Left lung (tissue), 10 donors: ENCODE measurements around the gene PGM2. TPM values are rescaled to one million over a fixed set of nuclear protein-coding genes. Genes with fewer than 3 reads are reported as not detected.

Experiments used
- ATAC-seq: fragments of 200-7000 bp; cut with Tn5 transposase; one replicate; pipeline ENCODE4 v1.9.1; 2020; ENCODE audit warnings: moderate library complexity
- DNase-seq, 4 donors: peaks; one replicate each; pipeline ENCODE4 v3.0.0-alpha.2; 2013 to 2020
- H3K27ac ChIP-seq, 2 donors: fragments of 200-600 bp; sonication (generic) in 1 of 2; one replicate each; pipeline versions ENCODE4 v1.5.0 to v1.8.0; 2020 to 2021
- H3K27me3 ChIP-seq, 2 donors: fragments of 200-600 bp; sonication (generic) in 1 of 2; one replicate each; pipeline versions ENCODE4 v1.5.0 to v1.8.0; 2020 to 2021
- H3K36me3 ChIP-seq, 2 donors: fragments of 200-600 bp; sonication (generic) in 1 of 2; one replicate each; pipeline versions ENCODE4 v1.5.0 to v1.8.0; 2020 to 2021
- H3K4me1 ChIP-seq, 2 donors: fragments of 200-600 bp; one replicate each; pipeline ENCODE4 v1.8.0; 2021
- H3K4me3 ChIP-seq, 2 donors: fragments of 200-600 bp; sonication (generic) in 1 of 2; one replicate each; pipeline versions ENCODE4 v1.5.0 to v1.8.0; 2020 to 2021; ENCODE audit warnings: mild to moderate bottlenecking in 1 of 2
- H3K9me3 ChIP-seq, 2 donors: fragments of 200-600 bp; sonication (generic) in 1 of 2; one replicate each; pipeline versions ENCODE4 v1.5.0 to v1.8.0; 2020 to 2021
- intact Hi-C, 2 donors: fragments of 100-400 bp; cut with DNase I; formaldehyde crosslinking; loops; one replicate each; pipeline versions ENCODE4 v1.11.2 to v1.14.2; 2022
- polyA plus RNA-seq, 6 donors: library from polyadenylated mRNA; unstranded; fragments of 120-200 nt; gene quantifications; one replicate each; pipeline ENCODE4 v1.2.1, GENCODE V29; 2013; ENCODE audit not compliant: insufficient read length in 6 of 6
- total RNA-seq, 2 donors: library from RNA; stranded (reverse); fragmentation: NEBNext Ultra II Directional; extraction: Animal tissue kit (Norgen Biotek cat#: 25700); gene quantifications; one replicate each; pipeline ENCODE4 v1.2.1, GENCODE V29; 2021
- TF ChIP-seq, protein P1 (sequence below), 2 donors: fragments of 200-600 bp; sonication (generic) in 1 of 2; IDR thresholded peaks; one replicate each; pipeline versions ENCODE4 v1.5.0 to v1.8.0; 2021; ENCODE audit warnings: antibody characterized with exemption in 2 of 2
- donor health status: DM: no; HTN: yes; CAD: no.
- donor health status: DM: no; HTN: no; CAD: no.

The PGM2 gene
- total and polyA plus RNA-seq, 8 donors = 23.0 to 30.2 (median 27.2) TPM

- ATAC-seq (no peak), DNase-seq (no peak)
- Histone ChIP-seq H3K4me1 (no peaks in the 10 kb centered on the region), H3K9me3 (no peaks in the 10 kb centered on the region), H3K27ac (no peak overlapping the region), H3K4me3 (no peak overlapping the region), H3K36me3 (peaks cover 0 to 6% of the 10 kb centered on the region in 2 donors), H3K27me3 (no peaks in the 10 kb centered on the region)
- intact Hi-C loops = no loop called here
- TF ChIP-seq, protein P1, sequence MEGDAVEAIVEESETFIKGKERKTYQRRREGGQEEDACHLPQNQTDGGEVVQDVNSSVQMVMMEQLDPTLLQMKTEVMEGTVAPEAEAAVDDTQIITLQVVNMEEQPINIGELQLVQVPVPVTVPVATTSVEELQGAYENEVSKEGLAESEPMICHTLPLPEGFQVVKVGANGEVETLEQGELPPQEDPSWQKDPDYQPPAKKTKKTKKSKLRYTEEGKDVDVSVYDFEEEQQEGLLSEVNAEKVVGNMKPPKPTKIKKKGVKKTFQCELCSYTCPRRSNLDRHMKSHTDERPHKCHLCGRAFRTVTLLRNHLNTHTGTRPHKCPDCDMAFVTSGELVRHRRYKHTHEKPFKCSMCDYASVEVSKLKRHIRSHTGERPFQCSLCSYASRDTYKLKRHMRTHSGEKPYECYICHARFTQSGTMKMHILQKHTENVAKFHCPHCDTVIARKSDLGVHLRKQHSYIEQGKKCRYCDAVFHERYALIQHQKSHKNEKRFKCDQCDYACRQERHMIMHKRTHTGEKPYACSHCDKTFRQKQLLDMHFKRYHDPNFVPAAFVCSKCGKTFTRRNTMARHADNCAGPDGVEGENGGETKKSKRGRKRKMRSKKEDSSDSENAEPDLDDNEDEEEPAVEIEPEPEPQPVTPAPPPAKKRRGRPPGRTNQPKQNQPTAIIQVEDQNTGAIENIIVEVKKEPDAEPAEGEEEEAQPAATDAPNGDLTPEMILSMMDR (IDR thresholded peaks at IDR 0.05) = no peak
Observed at GRCh38 chr4:37903901-37904300, 77.4 kb downstream of the PGM2 start.

DNA sequence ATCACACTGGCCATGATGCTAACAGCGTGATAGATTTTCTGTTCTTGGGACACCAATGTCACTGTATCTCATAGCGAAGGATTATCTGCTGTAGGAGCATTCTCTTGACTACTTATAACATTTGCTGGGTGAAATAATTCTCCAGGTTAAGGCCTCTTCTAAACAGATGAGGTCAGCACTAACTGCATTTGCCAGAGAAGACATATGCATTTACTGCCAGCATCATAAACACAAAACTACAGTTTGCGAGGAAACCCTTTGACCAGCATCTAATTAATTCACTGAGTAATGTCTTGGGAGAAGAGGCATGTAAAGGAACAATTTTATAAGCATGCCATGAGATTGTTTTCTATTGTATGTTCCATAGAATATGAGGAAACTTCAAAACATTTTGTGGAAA lies 78.3 kb downstream of the PGM2 start:
- Histone ChIP-seq H3K4me1 (no peaks in the 10 kb centered on the region), H3K27me3 (no peaks in the 10 kb centered on the region), H3K27ac (no peak overlapping the region), H3K36me3 (peaks cover 0 to 6% of the 10 kb centered on the region in 2 donors), H3K9me3 (no peaks in the 10 kb centered on the region), H3K4me3 (no peak overlapping the region)
- intact Hi-C loops = no loop called here
- ATAC-seq (no peak), DNase-seq (no peak)
- TF ChIP-seq, protein P1 (IDR thresholded peaks at IDR 0.05) = no peak

GRCh38 chr4:37905533-37906169 lies 79.2 kb downstream of the PGM2 start:
- TF ChIP-seq, protein P1 (IDR thresholded peaks at IDR 0.05) = no peak
- Histone ChIP-seq H3K36me3 (peaks cover 0 to 6% of the 10 kb centered on the region in 2 donors), H3K27me3 (no peaks in the 10 kb centered on the region), H3K4me3 (no peak overlapping the region), H3K9me3 (no peaks in the 10 kb centered on the region), H3K27ac (no peak overlapping the region), H3K4me1 (no peaks in the 10 kb centered on the region)
- DNase-seq (no peak), ATAC-seq (no peak)
- intact Hi-C loops = no loop called here

DNA sequence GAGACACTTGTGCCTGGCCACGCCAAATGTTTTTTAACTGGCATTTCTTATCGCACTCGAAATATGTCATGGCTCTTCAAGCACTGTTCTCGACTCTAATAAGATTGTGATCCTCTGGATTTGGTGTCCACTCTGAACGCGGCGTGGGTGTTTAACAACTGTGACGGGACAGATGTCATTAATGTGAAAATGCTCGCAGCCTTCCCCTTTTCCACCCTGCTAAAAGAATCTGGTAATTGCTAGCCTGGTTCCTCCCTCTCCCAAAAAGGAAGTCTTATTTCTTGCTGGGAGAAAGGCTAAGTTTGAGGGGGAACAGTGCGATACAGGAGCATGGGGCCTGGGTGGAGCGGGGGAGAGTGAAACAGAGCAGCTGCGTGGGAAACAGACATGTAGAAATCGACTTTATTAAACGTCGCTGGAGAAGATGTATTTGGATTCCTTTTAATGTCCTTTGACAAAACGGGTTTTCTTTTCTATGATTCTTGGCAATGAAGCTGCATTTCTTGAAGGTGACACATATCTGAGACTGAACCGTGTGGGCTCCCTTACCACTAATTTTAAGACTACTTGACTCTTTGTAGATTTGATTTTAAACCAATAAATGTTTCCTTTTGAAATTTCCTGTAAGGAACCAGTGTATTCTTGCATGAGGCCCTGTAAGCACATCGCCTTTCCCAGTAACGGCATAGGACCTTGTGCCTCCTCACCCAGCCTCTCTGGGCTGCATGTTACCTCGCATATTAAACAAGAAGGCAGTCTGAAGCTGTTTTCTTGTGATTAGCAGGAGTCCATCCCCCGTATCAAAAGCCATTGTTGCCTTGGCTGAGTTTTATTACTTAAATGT lies 82.2 kb downstream of the PGM2 start:
- H3K4me1 ChIP-seq = no peaks in the 10 kb centered on the region
- no peaks in the 10 kb centered on the region for H3K36me3 ChIP-seq
- peak; percentile 64 for ATAC-seq
- no peaks in the 10 kb centered on the region for H3K9me3 ChIP-seq
- TF ChIP-seq, protein P1 (IDR thresholded peaks at IDR 0.05) = no peak
- no peak for DNase-seq
- no peaks in the 10 kb centered on the region for H3K27me3 ChIP-seq
- H3K4me3 ChIP-seq = no peak overlapping the region
- peak overlapping the region; percentile 0 to 2 for H3K27ac ChIP-seq
- intact Hi-C loops = no loop called here

- ATAC-seq (no peak), DNase-seq (no peak)
- H3K27ac ChIP-seq = peak overlapping the region in 1 of 2 donors; percentile 0
- no peaks in the 10 kb centered on the region for H3K27me3 ChIP-seq
- TF ChIP-seq, protein P1 (IDR thresholded peaks at IDR 0.05) = no peak
- H3K4me3 ChIP-seq = no peak overlapping the region
- no peaks in the 10 kb centered on the region for H3K36me3 ChIP-seq
- no peaks in the 10 kb centered on the region for H3K9me3 ChIP-seq
- intact Hi-C loops = no loop called here
- H3K4me1 ChIP-seq = no peaks in the 10 kb centered on the region
Observed at GRCh38 chr4:37909332-37910090, 83.0 kb downstream of the PGM2 start.
